ENCODE measurements around the gene ELAC2. TPM values are rescaled to one million over a fixed set of nuclear protein-coding genes. Genes with fewer than 3 reads are reported as not detected.

The ELAC2 gene
- total RNA-seq, 4 donors from 2014 or later, result 56.2 to 143 (median 66.0) TPM

DNA sequence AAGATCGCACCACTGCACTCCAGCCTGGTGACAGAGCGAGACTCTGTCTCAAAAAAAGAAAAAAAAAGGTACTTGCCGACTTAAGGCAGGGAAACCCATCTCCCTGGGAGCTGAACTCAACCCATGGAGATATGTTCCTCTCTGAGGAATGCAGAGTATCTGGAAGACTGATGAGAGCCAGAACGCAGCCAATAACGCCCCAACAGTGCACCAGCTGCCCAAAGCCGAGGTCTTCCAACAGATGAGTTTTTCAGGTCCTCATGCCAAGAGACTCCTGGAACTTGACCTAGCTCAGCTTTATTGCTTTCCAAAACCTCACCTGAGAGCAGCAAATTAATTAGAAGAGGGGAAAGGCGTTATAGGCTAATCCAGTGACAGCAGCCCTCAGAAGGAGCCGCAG is 9.4 kb downstream of the ELAC2 start:
- TF ChIP-seq EP300 (IDR thresholded peaks at IDR 0.05; ENCODE audit: low read depth), result no peak
- TF ChIP-seq, protein P1, sequence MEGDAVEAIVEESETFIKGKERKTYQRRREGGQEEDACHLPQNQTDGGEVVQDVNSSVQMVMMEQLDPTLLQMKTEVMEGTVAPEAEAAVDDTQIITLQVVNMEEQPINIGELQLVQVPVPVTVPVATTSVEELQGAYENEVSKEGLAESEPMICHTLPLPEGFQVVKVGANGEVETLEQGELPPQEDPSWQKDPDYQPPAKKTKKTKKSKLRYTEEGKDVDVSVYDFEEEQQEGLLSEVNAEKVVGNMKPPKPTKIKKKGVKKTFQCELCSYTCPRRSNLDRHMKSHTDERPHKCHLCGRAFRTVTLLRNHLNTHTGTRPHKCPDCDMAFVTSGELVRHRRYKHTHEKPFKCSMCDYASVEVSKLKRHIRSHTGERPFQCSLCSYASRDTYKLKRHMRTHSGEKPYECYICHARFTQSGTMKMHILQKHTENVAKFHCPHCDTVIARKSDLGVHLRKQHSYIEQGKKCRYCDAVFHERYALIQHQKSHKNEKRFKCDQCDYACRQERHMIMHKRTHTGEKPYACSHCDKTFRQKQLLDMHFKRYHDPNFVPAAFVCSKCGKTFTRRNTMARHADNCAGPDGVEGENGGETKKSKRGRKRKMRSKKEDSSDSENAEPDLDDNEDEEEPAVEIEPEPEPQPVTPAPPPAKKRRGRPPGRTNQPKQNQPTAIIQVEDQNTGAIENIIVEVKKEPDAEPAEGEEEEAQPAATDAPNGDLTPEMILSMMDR (IDR thresholded peaks at IDR 0.05), result no peak
- no peak for TF ChIP-seq POLR2A (IDR thresholded peaks at IDR 0.05)
- no peak for TF ChIP-seq POLR2AphosphoS5 (IDR thresholded peaks at IDR 0.05)
- no peak overlapping the region for H3K4me3 ChIP-seq
- H3K27me3 ChIP-seq, result no peaks in the 10 kb centered on the region
- no peak overlapping the region for H3K27ac ChIP-seq
- H3K4me1 ChIP-seq, result no peaks in the 10 kb centered on the region
- in situ Hi-C loops (cut with MboI; ENCODE audit: low pct_ligation_motif_present in 1 of 4, low pct_unique_long_range_greater_than_20kb in 1 of 4, low sequenced_read_pairs in 3 of 4), result loop anchor here in 3 of 4 donors (25.0 kb wide), 4 partner anchors 246 to 996 kb away; partner anchors contain the start of gene MAP2K4 (in 1 of the 3)
- WGBS, 2 donors (ENCODE audit: low coverage in 1 of 2), result 75 to 92% methylated on average over 2 to 8 of the region's 8 CpGs
- H3K9me3 ChIP-seq, result no peaks in the 10 kb centered on the region
- no peak for DNase-seq
- H3K36me3 ChIP-seq, result peaks cover 2 to 65% (median 33%) of the 10 kb centered on the region in 4 donors
- intact Hi-C loops (cut with DNase I; ENCODE audit: low total_unique reads), result loop anchor here (10.0 kb wide), 1 partner anchor 824 kb away; no protein-coding TSS in a partner anchor

DNA sequence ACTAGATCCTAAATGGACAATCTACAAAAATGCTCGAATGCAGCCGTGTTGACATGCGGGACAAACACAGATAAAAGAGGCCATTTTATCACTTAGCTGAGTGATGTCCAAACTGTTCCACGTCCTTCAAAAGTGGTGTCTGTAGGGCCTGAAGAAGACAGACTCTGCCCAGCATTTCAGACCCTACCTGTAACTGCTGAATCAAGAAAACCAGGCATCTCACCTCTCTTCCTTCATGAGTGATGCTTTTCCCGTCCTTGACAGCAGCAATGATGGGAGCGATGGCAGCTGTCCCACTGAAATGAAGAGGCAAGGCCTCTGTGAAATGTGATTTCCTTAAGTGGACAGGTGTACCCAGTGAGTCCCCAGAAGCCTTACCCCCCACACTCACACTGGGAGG is 12.3 kb downstream of the ELAC2 start:
- Histone ChIP-seq H3K9me3 (no peaks in the 10 kb centered on the region), H3K4me1 (no peaks in the 10 kb centered on the region), H3K36me3 (peaks cover 0 to 57% (median 24%) of the 10 kb centered on the region in 4 donors), H3K27me3 (no peaks in the 10 kb centered on the region), H3K4me3 (no peak overlapping the region), H3K27ac (no peak overlapping the region)
- DNase-seq, result no peak
- TF ChIP-seq, protein P1 (IDR thresholded peaks at IDR 0.05), result no peak
- TF ChIP-seq POLR2A (IDR thresholded peaks at IDR 0.05) (no peak), EP300 (IDR thresholded peaks at IDR 0.05; ENCODE audit: low read depth) (no peak), POLR2AphosphoS5 (IDR thresholded peaks at IDR 0.05) (no peak)
- intact Hi-C loops (cut with DNase I; ENCODE audit: low total_unique reads) (loop anchor here (10.0 kb wide), 1 partner anchor 821 kb away; no protein-coding TSS in a partner anchor), in situ Hi-C loops (cut with MboI; ENCODE audit: low pct_ligation_motif_present in 1 of 4, low pct_unique_long_range_greater_than_20kb in 1 of 4, low sequenced_read_pairs in 3 of 4) (loop anchor here in 3 of 4 donors (25.0 kb wide), 4 partner anchors 243 to 993 kb away; partner anchors contain the start of gene MAP2K4 (in 1 of the 3))
- WGBS, 2 donors (ENCODE audit: low coverage in 1 of 2), result 98% methylated on average over 6 of the region's 6 CpGs; no CpG with 5 or more reads in 1 of the 2 donors

DNA sequence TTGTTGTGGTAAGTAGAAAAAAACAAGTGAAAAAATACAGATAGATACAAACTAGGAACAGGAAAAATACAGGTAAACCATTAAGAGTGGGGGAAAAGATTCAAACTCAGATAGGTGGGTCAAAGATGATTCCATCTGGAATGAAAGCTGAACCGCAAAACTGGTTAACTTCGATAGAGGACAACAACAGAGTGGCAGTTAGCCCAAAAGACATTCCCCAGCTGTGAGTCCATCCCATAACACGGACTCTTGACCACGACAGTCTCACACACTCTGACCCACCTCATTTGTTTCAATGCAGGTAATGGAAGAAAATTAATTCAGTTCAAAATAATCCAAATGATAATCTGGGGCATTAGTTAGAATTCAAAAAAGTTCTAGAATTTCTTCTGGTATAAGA is 13.5 kb downstream of the ELAC2 start:
- DNase-seq, result no peak
- Histone ChIP-seq H3K27me3 (no peaks in the 10 kb centered on the region), H3K36me3 (peaks cover 0 to 62% (median 22%) of the 10 kb centered on the region in 4 donors), H3K4me3 (no peak overlapping the region), H3K4me1 (no peaks in the 10 kb centered on the region), H3K27ac (no peak overlapping the region), H3K9me3 (no peaks in the 10 kb centered on the region)
- WGBS, 2 donors (ENCODE audit: low coverage in 1 of 2), result 79 to 85% methylated on average over 4 of the region's 4 CpGs
- intact Hi-C loops (cut with DNase I; ENCODE audit: low total_unique reads), result loop anchor here (10.0 kb wide), 1 partner anchor 820 kb away; no protein-coding TSS in a partner anchor
- TF ChIP-seq, protein P1 (IDR thresholded peaks at IDR 0.05), result no peak
- TF ChIP-seq POLR2AphosphoS5 (IDR thresholded peaks at IDR 0.05), result no peak
- TF ChIP-seq EP300 (IDR thresholded peaks at IDR 0.05; ENCODE audit: low read depth), result no peak
- TF ChIP-seq POLR2A (IDR thresholded peaks at IDR 0.05), result no peak
- in situ Hi-C loops (cut with MboI; ENCODE audit: low pct_ligation_motif_present in 1 of 4, low pct_unique_long_range_greater_than_20kb in 1 of 4, low sequenced_read_pairs in 3 of 4), result loop anchor here in 3 of 4 donors (25.0 kb wide), 4 partner anchors 242 to 992 kb away; partner anchors contain the start of gene MAP2K4 (in 1 of the 3)

DNA sequence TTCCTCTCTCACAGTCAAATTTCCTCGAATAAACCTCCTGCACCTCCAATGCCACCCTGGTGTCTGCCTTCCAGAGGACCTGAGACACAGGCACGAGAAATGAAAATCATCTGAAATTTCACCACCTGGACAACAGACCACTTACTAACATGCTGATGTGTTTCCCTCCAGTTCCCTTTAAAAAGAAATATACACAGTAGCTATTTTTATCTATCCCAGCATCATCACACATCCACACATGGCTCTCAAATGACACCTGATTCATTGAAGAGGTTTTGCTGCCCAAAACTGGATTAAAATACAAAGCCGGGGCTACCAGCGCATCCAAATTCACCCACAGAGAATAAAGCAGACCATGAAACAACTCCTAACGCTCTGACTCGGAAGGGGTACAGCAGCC is 13.9 kb downstream of the ELAC2 start:
- DNase-seq, result no peak
- intact Hi-C loops (cut with DNase I; ENCODE audit: low total_unique reads), result loop anchor here (10.0 kb wide), 1 partner anchor 819 kb away; no protein-coding TSS in a partner anchor

More for the DNA sequence above, 13.9 kb downstream of the ELAC2 start:
- Histone ChIP-seq H3K27ac (no peak overlapping the region), H3K27me3 (no peaks in the 10 kb centered on the region), H3K4me1 (no peaks in the 10 kb centered on the region), H3K9me3 (no peaks in the 10 kb centered on the region), H3K4me3 (no peak overlapping the region), H3K36me3 (peaks cover 0 to 67% (median 22%) of the 10 kb centered on the region in 4 donors)
- in situ Hi-C loops (cut with MboI; ENCODE audit: low pct_ligation_motif_present in 1 of 4, low pct_unique_long_range_greater_than_20kb in 1 of 4, low sequenced_read_pairs in 3 of 4), result loop anchor here in 3 of 4 donors (25.0 kb wide), 4 partner anchors 242 to 992 kb away; partner anchors contain the start of gene MAP2K4 (in 1 of the 3)
- WGBS, 2 donors (ENCODE audit: low coverage in 1 of 2), result 90 to 93% methylated on average over 4 to 6 of the region's 6 CpGs
- no peak for TF ChIP-seq POLR2A (IDR thresholded peaks at IDR 0.05)
- TF ChIP-seq POLR2AphosphoS5 (IDR thresholded peaks at IDR 0.05), result no peak
- no peak for TF ChIP-seq EP300 (IDR thresholded peaks at IDR 0.05; ENCODE audit: low read depth)
- TF ChIP-seq, protein P1 (IDR thresholded peaks at IDR 0.05), result no peak
